ENCODE results near the gene UBL5.
A peak's percentile ranks its signal among the peaks of the same experiment; 100 is the strongest.
"Not testable (repeated sequence)": the region's sequence is repeated elsewhere in the genome, so short reads cannot be mapped to it uniquely, and the experiment has no call there.

Gene UBL5

GRCh38 chr19:9808855-9809824 is 18.6 kb upstream of the UBL5 start:
- no peak for DNase-seq
- Histone ChIP-seq H3K4me3 (ENCODE audit: low read depth, low read length) (no peak overlapping the region), H3K27me3 (no peaks in the 10 kb centered on the region), H3K36me3 (peaks cover 21% of the 10 kb centered on the region), H3K9me3 (no peaks in the 10 kb centered on the region), H3K4me1 (no peaks in the 10 kb centered on the region)
- no peak for TF ChIP-seq CTCF (IDR thresholded peaks at IDR 0.05; ENCODE audit: low read depth, low read length)

DNA sequence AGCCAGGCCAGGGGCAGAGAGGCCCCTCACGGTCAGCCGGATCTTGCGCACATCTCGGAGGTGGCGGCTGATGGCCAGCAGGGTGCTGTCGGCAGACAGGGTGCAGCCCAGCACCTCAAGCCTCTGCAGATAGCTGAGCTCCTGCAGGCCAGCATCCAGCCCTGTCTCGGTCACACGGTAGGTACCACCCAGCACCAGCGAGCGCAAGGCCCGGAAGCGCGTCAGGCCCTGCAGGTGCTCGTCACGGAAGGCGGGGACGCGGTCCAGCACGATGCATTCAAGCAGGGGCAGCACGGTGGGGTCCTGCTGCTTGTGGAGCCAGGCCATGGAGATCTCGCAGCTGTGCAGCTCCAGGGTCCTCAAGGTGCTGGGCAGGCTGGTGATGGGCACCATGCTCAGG is 16.6 kb upstream of the UBL5 start:
- Histone ChIP-seq H3K27me3 (no peaks in the 10 kb centered on the region), H3K4me1 (no peaks in the 10 kb centered on the region), H3K36me3 (peaks cover 21% of the 10 kb centered on the region), H3K9me3 (no peaks in the 10 kb centered on the region), H3K4me3 (ENCODE audit: low read depth, low read length) (no peak overlapping the region)
- DNase-seq = no peak
- TF ChIP-seq CTCF (IDR thresholded peaks at IDR 0.05; ENCODE audit: low read depth, low read length) = no peak

GRCh38 chr19:9818175-9818733 is 9.5 kb upstream of the UBL5 start:
- Histone ChIP-seq H3K27me3 (no peaks in the 10 kb centered on the region), H3K4me3 (ENCODE audit: low read depth, low read length) (peak overlapping the region; percentile 83), H3K4me1 (peaks cover 4% of the 10 kb centered on the region; the same call in 1 of the 2 replicates), H3K36me3 (peaks cover 2% of the 10 kb centered on the region; the same call in 1 of the 2 replicates), H3K9me3 (no peaks in the 10 kb centered on the region)
- DNase-seq = no peak
- TF ChIP-seq CTCF (IDR thresholded peaks at IDR 0.05; ENCODE audit: low read depth, low read length) = no peak

DNA sequence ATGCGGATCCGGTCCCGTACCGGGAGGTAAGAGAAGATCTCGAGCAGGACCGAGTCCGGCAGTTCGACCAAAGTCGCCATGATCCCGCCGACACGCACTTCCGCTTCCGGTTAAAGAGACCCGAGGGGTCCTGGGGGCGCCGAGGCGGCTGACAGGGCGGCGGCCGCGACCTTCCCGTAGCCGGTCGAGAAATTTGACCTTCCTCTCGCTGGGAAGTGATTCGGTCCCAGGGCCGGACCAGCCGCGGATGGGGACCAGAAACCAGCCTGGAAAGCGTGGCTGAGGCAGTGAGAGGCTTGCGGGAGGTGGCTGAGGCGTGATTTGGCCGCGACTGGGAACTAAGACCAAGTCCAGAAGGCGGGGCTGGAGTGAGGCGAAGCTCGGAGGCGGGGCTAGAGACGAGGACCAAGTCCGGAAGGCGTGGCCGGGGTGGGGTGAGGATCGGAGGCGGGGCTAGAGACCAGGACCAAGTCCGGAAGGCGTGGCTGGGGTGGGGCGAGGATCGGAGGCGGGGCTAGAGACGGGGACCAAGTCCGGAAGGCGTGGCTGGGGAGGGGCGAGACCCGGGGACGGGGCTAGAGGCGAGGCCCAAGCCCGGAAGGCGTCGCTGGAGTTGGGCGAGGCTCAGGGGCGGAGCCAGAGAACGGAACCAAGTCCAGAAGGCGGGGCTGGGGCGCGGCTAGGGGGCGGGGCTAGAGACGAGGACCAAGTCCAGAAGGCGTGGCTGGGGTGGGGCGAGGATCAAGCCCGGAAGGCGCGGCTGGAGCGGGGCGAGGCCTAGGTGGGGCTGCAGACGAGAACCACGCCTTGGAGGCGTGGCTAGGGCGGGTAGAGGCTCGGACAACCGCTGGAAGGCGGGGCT is 8.8 kb upstream of the UBL5 start, which contains the start of gene FBXL12:
Gene FBXL12, minus strand, starts transcription at position 346 of the 862 bp plus-strand sequence. Its CDS starts 266 bp downstream, at position 80.
- Histone ChIP-seq H3K36me3 (peaks cover 2% of the 10 kb centered on the region; the same call in 1 of the 2 replicates), H3K9me3 (no peaks in the 10 kb centered on the region), H3K4me3 (ENCODE audit: low read depth, low read length) (peak within 1 kb of the TSS; percentile 83), H3K27me3 (no peaks in the 10 kb centered on the region), H3K4me1 (peaks cover 4% of the 10 kb centered on the region; the same call in 1 of the 2 replicates)
- no peak for TF ChIP-seq CTCF (IDR thresholded peaks at IDR 0.05; ENCODE audit: low read depth, low read length)
- peak; percentile 100 for DNase-seq

DNA sequence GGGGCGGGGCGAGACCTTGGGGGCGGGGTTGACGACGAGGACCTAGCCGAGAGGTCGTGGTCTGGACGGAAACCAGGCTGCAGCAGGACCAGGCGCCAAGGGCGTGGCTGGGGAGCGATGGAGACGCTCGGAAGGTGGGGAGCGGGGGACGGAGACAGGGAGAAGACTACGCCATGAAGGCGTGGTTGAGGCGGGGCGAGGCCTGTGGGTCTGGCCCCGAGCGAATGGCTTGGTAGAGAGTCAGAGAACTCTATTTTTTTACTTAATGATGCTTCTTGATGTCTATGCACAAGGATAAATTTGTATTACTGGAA is 8.2 kb upstream of the UBL5 start:
- TF ChIP-seq CTCF (IDR thresholded peaks at IDR 0.05; ENCODE audit: low read depth, low read length) = no peak
- H3K27me3 ChIP-seq = no peaks in the 10 kb centered on the region
- no peaks in the 10 kb centered on the region for H3K36me3 ChIP-seq
- peaks cover 4% of the 10 kb centered on the region; the same call in 1 of the 2 replicates for H3K4me1 ChIP-seq
- peak overlapping the region; percentile 23 for H3K4me3 ChIP-seq (ENCODE audit: low read depth, low read length)
- H3K9me3 ChIP-seq = no peaks in the 10 kb centered on the region
- no peak for DNase-seq

DNA sequence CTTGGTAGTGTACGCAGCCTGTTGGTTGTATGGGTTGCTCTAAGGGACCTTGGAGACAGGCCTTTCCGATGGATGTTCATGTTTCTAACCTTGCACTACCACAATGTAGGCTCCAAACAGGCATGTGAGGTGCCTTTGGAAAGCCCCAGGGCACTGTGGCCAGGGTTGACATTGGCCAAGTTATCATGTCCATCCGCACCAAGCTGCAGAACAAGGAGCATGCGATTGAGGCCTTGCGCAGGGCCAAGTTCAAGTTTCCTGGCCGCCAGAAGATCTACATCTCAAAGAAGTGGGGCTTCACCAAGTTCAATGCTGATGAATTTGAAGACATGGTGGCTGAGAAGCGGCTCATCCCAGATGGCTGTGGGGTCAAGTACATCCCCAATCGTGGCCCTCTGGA is 7.7 kb upstream of the UBL5 start:
- DNase-seq, H3K4me1 ChIP-seq, H3K27me3 ChIP-seq, H3K36me3 ChIP-seq, H3K9me3 ChIP-seq: not testable (repeated sequence)
- H3K4me3 ChIP-seq (ENCODE audit: low read depth, low read length) = peak overlapping the region; percentile 23
